H1 (cell line): ENCODE data around the gene ALOX15B. TPM values are rescaled to one million over a fixed set of nuclear protein-coding genes. Genes with fewer than 3 reads are reported as not detected.

Experiments
- ATF3 ChIP-seq: IDR thresholded peaks from 2 replicates; pipeline ENCODE4 v1.6.1; 2011; ENCODE audit warnings: low read depth, mild to moderate bottlenecking, low read length; ENCODE audit not compliant: insufficient read depth
- CEBPB ChIP-seq: IDR thresholded peaks from 2 replicates; pipeline ENCODE4 v1.6.1; 2012; ENCODE audit warnings: low read depth, low read length
- RXRA ChIP-seq: IDR thresholded peaks from 2 replicates; pipeline ENCODE4 v1.6.1; 2011; ENCODE audit warnings: low read depth, mild to moderate bottlenecking, low read length, moderate library complexity; ENCODE audit not compliant: insufficient read depth
- polyA plus RNA-seq, 7 experiments: library from polyadenylated mRNA; depleted of rRNA in 3 of 7; stranded (reverse) in 5 of 7; unstranded in 2 of 7; fragments of >200 nt in 5 of 7; fragments of 200-250 nt in 2 of 7; gene quantifications; 1 replicate in 5 of 7; 2 replicates in 1 of 7; 4 replicates in 1 of 7; pipeline versions ENCODE4 v1.2.1 to v1.2.3, GENCODE V29; 2011 to 2013; ENCODE audit warnings: missing spikeins in 2 of 7, mixed read lengths in 2 of 7
- total RNA-seq: library from RNA; stranded (reverse); fragmentation: NEBNext Ultra II Directional; extraction: Animal tissue kit (Norgen Biotek cat#: 25700); gene quantifications from 2 replicates; pipeline ENCODE4 v1.2.1, GENCODE V29; 2021

The ALOX15B gene
- total and polyA plus RNA-seq, 2 of the 8 experiments (the other 6 are each of a cell fraction or from before 2014, with no cell fraction given): 0.63 to 0.91 TPM

- TF ChIP-seq ATF3: no peak
- no peak for TF ChIP-seq RXRA
- TF ChIP-seq CEBPB: no peak
Observed at GRCh38 chr17:8012996-8013640, 25.7 kb upstream of the ALOX15B start (continued).
